GM12878 (cell line): ENCODE measurements around the gene HIBCH. TPM values are rescaled to one million over a fixed set of nuclear protein-coding genes. Genes with fewer than 3 reads are reported as not detected.
"Not testable (repeated sequence)": the region's sequence is repeated elsewhere in the genome, so short reads cannot be mapped to it uniquely, and the experiment has no call there.

ENCODE experiments used
- ATAC-seq: fragments of 200-7000 bp; cut with Tn5 transposase; 3 replicates; pipeline ENCODE4 v1.9.1; 2020; ENCODE audit warnings: mild to moderate bottlenecking, moderate library complexity
- BruUV-seq: library from RNA; stranded (reverse); fragments of 400-500 nt; replicated peaks from 2 replicates; lab custom pipeline; 2021; lab: Mats Ljungman, UMichigan
- CTCF ChIA-PET: fragments of 300-600 bp; sonication (Branson Sonifier 250); formaldehyde crosslinking; extraction: SDS; loops from one replicate; lab custom pipeline; 2021; ENCODE audit warnings: inconsistent platforms; lab: Yijun Ruan, JAX
- POLR2A ChIA-PET: fragments of 350-600 bp; formaldehyde crosslinking; extraction: SDS; loops from one replicate; lab custom pipeline; 2021; ENCODE audit warnings: inconsistent platforms; lab: Charles Lee
- RAD21 ChIA-PET: fragments of 300-600 bp; sonication (Branson Sonifier 250); formaldehyde crosslinking; loops from one replicate; lab custom pipeline; 2023; ENCODE audit warnings: antibody characterized with exemption; ENCODE audit not compliant: unreplicated experiment; lab: Charles Lee
- SMC1A ChIA-PET: fragments of 300-600 bp; sonication (Branson Sonifier 250); formaldehyde crosslinking; loops from one replicate; lab custom pipeline; 2023; ENCODE audit not compliant: unreplicated experiment, uncharacterized antibody; lab: Charles Lee
- DNase-seq: peaks from one replicate; pipeline ENCODE4 v3.0.0-alpha.2; 2011; ENCODE audit warnings: low read depth, low spot score
- FAIRE-seq: peaks from 3 replicates; lab custom pipeline; 2011; peaks lifted over from hg19 to GRCh38; lab: Jason Lieb, UNC
- H2AFZ ChIP-seq: 2 replicates; pipeline ENCODE4 v1.6.0; 2011; ENCODE audit warnings: low read depth, low read length, control low read depth; ENCODE audit not compliant: control insufficient read depth
- H3K27ac ChIP-seq: 2 replicates; pipeline ENCODE4 v1.5.1; 2011; ENCODE audit warnings: control low read depth; ENCODE audit not compliant: control insufficient read depth, insufficient read depth
- H3K27me3 ChIP-seq, 2 experiments: replicated peaks in 1 of 2; 2 replicates each; pipeline versions ENCODE4 v1.6.0 to v1.6.1; 2011; ENCODE audit warnings: low read length in 1 of 2; ENCODE audit not compliant: control insufficient read depth in 2 of 2, insufficient read depth in 2 of 2
- H3K36me3 ChIP-seq, 2 experiments: 2 replicates each; pipeline ENCODE4 v1.5.1; 2011; ENCODE audit warnings: low read length in 1 of 2; ENCODE audit not compliant: control insufficient read depth in 2 of 2, insufficient read depth in 2 of 2
- H3K4me1 ChIP-seq: 2 replicates; pipeline ENCODE4 v1.6.1; 2011; ENCODE audit warnings: mild to moderate bottlenecking, low read length, moderate library complexity, mixed read lengths; ENCODE audit not compliant: control insufficient read depth, insufficient read depth
- H3K4me2 ChIP-seq: 2 replicates; pipeline ENCODE4 v1.6.0; 2011; ENCODE audit warnings: control low read depth; ENCODE audit not compliant: control insufficient read depth, insufficient read depth
- H3K4me3 ChIP-seq: fragments of 200-600 bp; sonication (generic); 2 replicates; pipeline ENCODE4 v1.5.1; 2016
- H3K79me2 ChIP-seq: 2 replicates; pipeline ENCODE4 v1.6.0; 2011; ENCODE audit warnings: low read length; ENCODE audit not compliant: control insufficient read depth, insufficient read depth
- H3K9ac ChIP-seq: 2 replicates; pipeline ENCODE4 v1.8.0; 2011; ENCODE audit warnings: low read length, control low read depth, mixed read lengths; ENCODE audit not compliant: control insufficient read depth, insufficient read depth
- H3K9me3 ChIP-seq: replicated peaks from 3 replicates; pipeline ENCODE4 v1.5.1; 2011; ENCODE audit warnings: mild to moderate bottlenecking, low read length; ENCODE audit not compliant: control insufficient read depth, insufficient read depth
- H4K20me1 ChIP-seq: 2 replicates; pipeline ENCODE4 v1.6.0; 2011; ENCODE audit not compliant: control insufficient read depth, insufficient read depth
- CHD4 ChIP-seq: fragments of 200-600 bp; sonication (generic); IDR thresholded peaks from 2 replicates; pipeline ENCODE4 v1.6.1; 2016; ENCODE audit warnings: mild to moderate bottlenecking
- MTA2 ChIP-seq: fragments of 450-650 bp; IDR thresholded peaks from 2 replicates; pipeline ENCODE4 v1.6.1; 2016; ENCODE audit warnings: low read depth, mild to moderate bottlenecking, moderate library complexity
- MYC ChIP-seq: IDR thresholded peaks from 2 replicates; pipeline ENCODE4 v1.6.1; 2011; ENCODE audit warnings: mild to moderate bottlenecking, low read length, moderate library complexity, inconsistent platforms; ENCODE audit not compliant: insufficient read depth, insufficient replicate concordance, insufficient read length, severe bottlenecking
- NKRF ChIP-seq: fragments of 450-650 bp; conservative IDR thresholded peaks from 2 replicates; pipeline ENCODE4 v1.6.1; 2017; ENCODE audit warnings: mild to moderate bottlenecking, moderate library complexity
- WGBS: methylation state at CpG from one replicate; pipeline ENCODE4 v1.1.6; 2016; ENCODE audit warnings: low lambda C conversion rate; ENCODE audit not compliant: insufficient replicate concordance, insufficient coverage; ENCODE audit errors: missing lambda C conversion rate; 5-methylcytosine and 5-hydroxymethylcytosine counted together
- in situ Hi-C: fragments of 300-500 bp; cut with MboI; formaldehyde crosslinking; loops from 9 replicates; pipeline ENCODE4 v1.14.3; 2018; ENCODE audit warnings: mixed read lengths
- intact Hi-C: fragments of 100-400 bp; cut with micrococcal nuclease; formaldehyde crosslinking; loops from one replicate; pipeline ENCODE4 v1.14.2; 2022; ENCODE audit not compliant: unreplicated experiment
- polyA plus RNA-seq, 11 experiments: library from polyadenylated mRNA; depleted of rRNA in 4 of 11; unstranded in 6 of 11; stranded (reverse) in 5 of 11; fragments of >200 nt; fragmentation: Nextera tagmentation in 4 of 11; fragmentation: Illumina TruSeq in 1 of 11; extraction: Ambion mirVana in 4 of 11; extraction: Trizol in 1 of 11; gene quantifications; 1 replicate in 1 of 11; 2 replicates in 10 of 11; pipeline versions ENCODE4 v1.2.1 to v1.2.3, GENCODE V29; 2011 to 2016; ENCODE audit warnings: inconsistent platforms in 2 of 11, missing spikeins in 2 of 11, low read depth in 1 of 11
- total RNA-seq, 4 experiments: library from RNA; depleted of rRNA in 3 of 4; stranded (reverse); fragments of >200 nt in 3 of 4; fragmentation: Illumina TruSeq in 1 of 4; extraction: Trizol in 1 of 4; gene quantifications; 2 replicates each; pipeline versions ENCODE4 v1.2.1 to v1.2.3, GENCODE V29; 2013 to 2021
- TF ChIP-seq, protein P1 (sequence below): fragments of 450-650 bp; IDR thresholded peaks from 2 replicates; pipeline ENCODE4 v1.6.1; 2017; ENCODE audit warnings: antibody characterized with exemption, mild to moderate bottlenecking, moderate library complexity

Gene HIBCH
- total and polyA plus RNA-seq, 10 of the 15 experiments (the other 5 are each of a cell fraction or from before 2014, with no cell fraction given), result 22.3 to 81.0 (median 37.4) TPM

DNA sequence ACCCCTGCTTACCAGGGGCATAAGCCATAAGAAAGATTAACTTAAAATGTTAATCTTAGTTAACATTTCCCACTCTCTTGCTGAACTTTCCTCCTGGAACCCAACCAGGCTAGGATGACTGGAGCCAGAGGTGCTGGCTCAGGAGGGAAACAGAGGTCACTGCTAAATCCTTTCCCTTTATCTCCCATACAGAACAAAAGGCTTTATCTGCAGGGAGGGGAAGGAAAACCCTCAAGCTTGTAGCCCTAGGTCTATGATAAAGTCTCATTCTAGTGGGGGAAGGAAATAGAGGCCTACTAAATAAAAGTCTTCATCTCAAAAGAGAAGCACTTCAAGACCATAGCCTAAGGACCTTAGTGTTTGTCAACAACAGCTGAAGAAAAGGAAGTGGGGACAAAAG is 18.6 kb downstream of the HIBCH start:
- H3K9me3 ChIP-seq, result no peaks in the 10 kb centered on the region; the same call in 1 of the 3 replicates
- peaks cover 0 to 3% of the 10 kb centered on the region in 2 experiments; a peak in 1 of 4 replicates for H3K36me3 ChIP-seq
- no peak overlapping the region for H3K27ac ChIP-seq
- H3K4me3 ChIP-seq, result no peak overlapping the region
- H3K79me2 ChIP-seq, result no peaks in the 10 kb centered on the region
- no TSS peak for BruUV-seq
- TF ChIP-seq, protein P1, sequence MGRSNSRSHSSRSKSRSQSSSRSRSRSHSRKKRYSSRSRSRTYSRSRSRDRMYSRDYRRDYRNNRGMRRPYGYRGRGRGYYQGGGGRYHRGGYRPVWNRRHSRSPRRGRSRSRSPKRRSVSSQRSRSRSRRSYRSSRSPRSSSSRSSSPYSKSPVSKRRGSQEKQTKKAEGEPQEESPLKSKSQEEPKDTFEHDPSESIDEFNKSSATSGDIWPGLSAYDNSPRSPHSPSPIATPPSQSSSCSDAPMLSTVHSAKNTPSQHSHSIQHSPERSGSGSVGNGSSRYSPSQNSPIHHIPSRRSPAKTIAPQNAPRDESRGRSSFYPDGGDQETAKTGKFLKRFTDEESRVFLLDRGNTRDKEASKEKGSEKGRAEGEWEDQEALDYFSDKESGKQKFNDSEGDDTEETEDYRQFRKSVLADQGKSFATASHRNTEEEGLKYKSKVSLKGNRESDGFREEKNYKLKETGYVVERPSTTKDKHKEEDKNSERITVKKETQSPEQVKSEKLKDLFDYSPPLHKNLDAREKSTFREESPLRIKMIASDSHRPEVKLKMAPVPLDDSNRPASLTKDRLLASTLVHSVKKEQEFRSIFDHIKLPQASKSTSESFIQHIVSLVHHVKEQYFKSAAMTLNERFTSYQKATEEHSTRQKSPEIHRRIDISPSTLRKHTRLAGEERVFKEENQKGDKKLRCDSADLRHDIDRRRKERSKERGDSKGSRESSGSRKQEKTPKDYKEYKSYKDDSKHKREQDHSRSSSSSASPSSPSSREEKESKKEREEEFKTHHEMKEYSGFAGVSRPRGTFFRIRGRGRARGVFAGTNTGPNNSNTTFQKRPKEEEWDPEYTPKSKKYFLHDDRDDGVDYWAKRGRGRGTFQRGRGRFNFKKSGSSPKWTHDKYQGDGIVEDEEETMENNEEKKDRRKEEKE, result no peak
- TF ChIP-seq NKRF, result no peak
- TF ChIP-seq CHD4, result no peak
- TF ChIP-seq MTA2, result no peak
- no peak for TF ChIP-seq MYC
- SMC1A ChIA-PET, result no interaction called here
- in situ Hi-C loops (no loop called here), intact Hi-C loops (no loop called here)
- CTCF ChIA-PET, result no interaction called here
- POLR2A ChIA-PET, result no interaction called here
- H3K4me1 ChIP-seq, result no peaks in the 10 kb centered on the region
- no peaks in the 10 kb centered on the region for H3K27me3 ChIP-seq
- DNase-seq (no peak), FAIRE-seq (no peak), ATAC-seq (no peak)
- H3K4me2 ChIP-seq, result no peak overlapping the region
- no peaks in the 10 kb centered on the region for H4K20me1 ChIP-seq
- RAD21 ChIA-PET, result no interaction called here
- H3K9ac ChIP-seq, result no peak overlapping the region
- H2AFZ ChIP-seq, result no peak overlapping the region

GRCh38 chr2:190297880-190298279 is 21.7 kb downstream of the HIBCH start:
- H3K9me3 ChIP-seq, H3K4me2 ChIP-seq, DNase-seq, H3K79me2 ChIP-seq, H3K4me3 ChIP-seq, H3K27ac ChIP-seq, FAIRE-seq, SMC1A ChIA-PET, ATAC-seq, in situ Hi-C loops, H4K20me1 ChIP-seq, H2AFZ ChIP-seq, BruUV-seq, H3K27me3 ChIP-seq, intact Hi-C loops, H3K9ac ChIP-seq, RAD21 ChIA-PET, CTCF ChIA-PET, H3K36me3 ChIP-seq, H3K4me1 ChIP-seq, POLR2A ChIA-PET: not testable (repeated sequence)
- 100% methylated on average over 1 of the region's 2 CpGs for WGBS
